ENCODE measurements around the gene SLC13A2. TPM values are rescaled to one million over a fixed set of nuclear protein-coding genes. Genes with fewer than 3 reads are reported as not detected.

The SLC13A2 gene
- total RNA-seq, 1 experiment from 2014 or later: not detected

DNA sequence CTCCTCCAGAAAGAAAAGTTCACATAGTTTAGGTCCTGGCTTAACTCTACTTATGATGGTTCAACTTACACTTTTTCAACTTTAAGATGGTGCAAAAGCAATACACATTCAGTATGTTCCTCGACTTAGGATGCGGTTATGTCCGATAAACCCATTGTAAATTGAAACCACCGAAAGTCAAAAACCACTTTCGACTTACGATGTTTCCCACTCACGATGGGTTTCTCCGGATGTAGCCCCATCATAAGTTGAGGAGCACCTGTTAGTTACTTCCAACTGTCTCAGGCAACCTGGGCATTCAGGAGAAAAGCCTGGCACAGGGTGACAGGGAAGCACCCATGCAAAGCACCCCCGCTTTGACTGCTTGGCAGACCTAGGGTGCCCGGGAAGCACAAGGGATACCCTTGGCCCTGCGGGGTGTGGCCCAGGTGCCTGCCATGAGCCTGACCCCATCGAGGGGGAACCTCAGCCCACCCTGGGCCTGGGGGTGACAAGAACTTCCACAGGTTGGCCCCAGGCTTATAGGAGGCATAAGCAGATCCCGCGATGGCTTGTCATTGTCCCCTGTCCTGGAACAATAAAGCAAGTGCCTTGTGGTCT lies 65.0 kb downstream of the SLC13A2 start:
- Histone ChIP-seq H3K36me3 (replicated peaks; ENCODE audit: control insufficient read depth, insufficient read depth, low read length) (no peaks in the 10 kb centered on the region), H3K27me3 (ENCODE audit: control insufficient read depth, insufficient read depth, low read length) (no peaks in the 10 kb centered on the region), H3K4me3 (ENCODE audit: insufficient read depth, low read depth, low read length) (no peak overlapping the region)
- no peak for DNase-seq

GRCh38 chr17:28540231-28540630 lies 66.8 kb downstream of the SLC13A2 start:
- no peaks in the 10 kb centered on the region for H3K27me3 ChIP-seq (ENCODE audit: control insufficient read depth, insufficient read depth, low read length)
- no peak overlapping the region for H3K4me3 ChIP-seq (ENCODE audit: insufficient read depth, low read depth, low read length)
- no peaks in the 10 kb centered on the region for H3K36me3 ChIP-seq (replicated peaks; ENCODE audit: control insufficient read depth, insufficient read depth, low read length)
- peak; percentile 32 for DNase-seq

GRCh38 chr17:28541439-28541838 lies 68.0 kb downstream of the SLC13A2 start:
- Histone ChIP-seq H3K36me3 (replicated peaks; ENCODE audit: control insufficient read depth, insufficient read depth, low read length) (0 out of 2 replicates have a peak, but pooled peaks cover under 1% of the 10 kb centered on the region), H3K4me3 (ENCODE audit: insufficient read depth, low read depth, low read length) (no peak overlapping the region), H3K27me3 (ENCODE audit: control insufficient read depth, insufficient read depth, low read length) (no peaks in the 10 kb centered on the region)
- DNase-seq: no peak

- no peaks in the 10 kb centered on the region for H3K27me3 ChIP-seq (ENCODE audit: control insufficient read depth, insufficient read depth, low read length)
- no peak overlapping the region for H3K4me3 ChIP-seq (ENCODE audit: insufficient read depth, low read depth, low read length)
- peaks cover 4% of the 10 kb centered on the region for H3K36me3 ChIP-seq (replicated peaks; ENCODE audit: control insufficient read depth, insufficient read depth, low read length)
- DNase-seq: peak; percentile 43
These were observed 71.1 kb downstream of the SLC13A2 start for GRCh38 chr17:28544402-28545140.

GRCh38 chr17:28545141-28545503 lies 71.7 kb downstream of the SLC13A2 start:
- Histone ChIP-seq H3K4me3 (ENCODE audit: insufficient read depth, low read depth, low read length) (no peak overlapping the region), H3K27me3 (ENCODE audit: control insufficient read depth, insufficient read depth, low read length) (no peaks in the 10 kb centered on the region), H3K36me3 (replicated peaks; ENCODE audit: control insufficient read depth, insufficient read depth, low read length) (peaks cover 4% of the 10 kb centered on the region)
- DNase-seq: no peak

- H3K36me3 ChIP-seq (replicated peaks; ENCODE audit: control insufficient read depth, insufficient read depth, low read length): peaks cover 4% of the 10 kb centered on the region
- no peak overlapping the region for H3K4me3 ChIP-seq (ENCODE audit: insufficient read depth, low read depth, low read length)
- H3K27me3 ChIP-seq (ENCODE audit: control insufficient read depth, insufficient read depth, low read length): no peaks in the 10 kb centered on the region
- DNase-seq: peak; percentile 32
These were observed 72.5 kb downstream of the SLC13A2 start for GRCh38 chr17:28545787-28546415.

DNA sequence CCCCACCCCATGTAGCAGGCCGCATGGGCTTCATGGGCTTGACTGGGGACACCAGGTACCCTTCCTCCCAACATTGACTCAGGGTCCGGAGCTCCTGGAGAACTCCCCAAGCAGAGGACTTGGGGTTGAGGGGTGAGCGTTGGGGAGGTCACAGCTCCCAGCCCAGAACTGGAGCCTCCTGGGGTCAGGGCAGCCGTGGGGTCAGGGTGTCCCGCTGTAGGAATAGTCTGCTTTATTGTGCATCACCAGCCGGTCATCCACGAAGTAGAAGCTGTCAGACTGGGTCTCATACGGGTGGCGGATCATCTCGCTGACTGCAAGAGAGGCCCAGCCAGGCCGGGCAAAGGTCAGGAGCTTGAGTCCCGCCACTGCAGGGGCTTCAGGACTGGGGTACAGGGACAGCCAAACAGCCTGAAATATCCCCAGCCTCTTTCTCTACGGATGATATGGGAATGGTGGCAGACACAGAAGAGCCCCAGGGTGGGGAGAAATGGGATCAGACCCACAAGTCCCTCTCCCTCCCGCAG lies 73.7 kb downstream of the SLC13A2 start:
- Histone ChIP-seq H3K4me3 (ENCODE audit: insufficient read depth, low read depth, low read length) (no peak overlapping the region), H3K36me3 (replicated peaks; ENCODE audit: control insufficient read depth, insufficient read depth, low read length) (peaks cover 4% of the 10 kb centered on the region), H3K27me3 (ENCODE audit: control insufficient read depth, insufficient read depth, low read length) (peaks cover 2% of the 10 kb centered on the region)
- DNase-seq: no peak

Other genes starting within 250 kb of the SLC13A2 start
- 86.4 and 90.4 TPM in 2 replicates for gene TMEM97, start 154.4 kb upstream of the SLC13A2 start, total RNA-seq (2014; rRNA removed; shearing (Covaris generic))
- gene IFT20, start 138.2 kb upstream of the SLC13A2 start, total RNA-seq (2014; rRNA removed; shearing (Covaris generic)): 13.7 and 19.0 TPM in 2 replicates
- 19.3 and 21.3 TPM in 2 replicates for gene TNFAIP1, start 137.9 kb upstream of the SLC13A2 start, total RNA-seq (2014; rRNA removed; shearing (Covaris generic))
- 115 and 130 TPM in 2 replicates for gene POLDIP2, start 116.1 kb upstream of the SLC13A2 start, total RNA-seq (2014; rRNA removed; shearing (Covaris generic))
- not detected in 2 replicates for gene SEBOX, start 108.4 kb upstream of the SLC13A2 start, total RNA-seq (2014; rRNA removed; shearing (Covaris generic))
- 0.04 and 0.14 TPM in 2 replicates for gene VTN, start 103.3 kb upstream of the SLC13A2 start, total RNA-seq (2014; rRNA removed; shearing (Covaris generic))
- 0.62 and 1.7 TPM in 2 replicates for gene SARM1, start 102.0 kb upstream of the SLC13A2 start, total RNA-seq (2014; rRNA removed; shearing (Covaris generic))
- 5.7 and 6.7 TPM in 2 replicates for gene SLC46A1, start 67.4 kb upstream of the SLC13A2 start, total RNA-seq (2014; rRNA removed; shearing (Covaris generic))
- gene FOXN1, start 32.7 kb downstream of the SLC13A2 start, total RNA-seq (2014; rRNA removed; shearing (Covaris generic)): not detected in 2 replicates
- 87.6 and 96.3 TPM in 2 replicates for gene UNC119, start 79.0 kb downstream of the SLC13A2 start, total RNA-seq (2014; rRNA removed; shearing (Covaris generic))
- 41.8 and 48.4 TPM in 2 replicates for gene PIGS, start 97.9 kb downstream of the SLC13A2 start, total RNA-seq (2014; rRNA removed; shearing (Covaris generic))
- 69.9 and 117 TPM in 2 replicates for gene ALDOC, start 103.3 kb downstream of the SLC13A2 start, total RNA-seq (2014; rRNA removed; shearing (Covaris generic))
- gene SPAG5, start 125.4 kb downstream of the SLC13A2 start, total RNA-seq (2014; rRNA removed; shearing (Covaris generic)): 153 and 166 TPM in 2 replicates
- 12.2 and 14.7 TPM in 2 replicates for gene RSKR, start 140.5 kb downstream of the SLC13A2 start, total RNA-seq (2014; rRNA removed; shearing (Covaris generic))
- 86.6 and 97.0 TPM in 2 replicates for gene BLTP2, start 171.5 kb downstream of the SLC13A2 start, total RNA-seq (2014; rRNA removed; shearing (Covaris generic))
- 47.3 and 52.7 TPM in 2 replicates for gene SDF2, start 188.3 kb downstream of the SLC13A2 start, total RNA-seq (2014; rRNA removed; shearing (Covaris generic))
- gene SUPT6H, start 188.6 kb downstream of the SLC13A2 start, total RNA-seq (2014; rRNA removed; shearing (Covaris generic)): 25.1 and 32.4 TPM in 2 replicates
- 13.9 and 23.7 TPM in 2 replicates for gene PROCA1, start 238.2 kb downstream of the SLC13A2 start, total RNA-seq (2014; rRNA removed; shearing (Covaris generic))
- gene RAB34, start 244.2 kb downstream of the SLC13A2 start, total RNA-seq (2014; rRNA removed; shearing (Covaris generic)): 209 and 284 TPM in 2 replicates
- 778 and 823 TPM in 2 replicates for gene RPL23A, start 246.3 kb downstream of the SLC13A2 start, total RNA-seq (2014; rRNA removed; shearing (Covaris generic))